K562 (cell line): ENCODE measurements around the gene RBPJL. TPM values are rescaled to one million over a fixed set of nuclear protein-coding genes. Genes with fewer than 3 reads are reported as not detected.

ENCODE experiments used
- ATAC-seq: fragments of 200-7000 bp; cut with Tn5 transposase; 3 replicates; pipeline ENCODE4 v1.9.1; 2020; ENCODE audit warnings: moderate library complexity
- BruUV-seq: library from RNA; stranded (reverse); fragments of 400-500 nt; replicated peaks from 2 replicates; lab custom pipeline; 2021; lab: Mats Ljungman, UMichigan
- CTCF ChIA-PET: fragments of 300-600 bp; formaldehyde crosslinking; extraction: SDS; loops from one replicate; lab custom pipeline; 2021; ENCODE audit warnings: low intra/inter-chr PET ratio; lab: Yijun Ruan, JAX
- POLR2A ChIA-PET: fragments of 300-600, 350-650 bp; sonication (Branson Sonifier 250); formaldehyde crosslinking; extraction: SDS; loops from one replicate; lab custom pipeline; 2021; ENCODE audit warnings: antibody characterized with exemption, inconsistent platforms; lab: Yijun Ruan, JAX
- DNase-seq, 4 experiments: peaks; one replicate each; pipeline versions ENCODE4 v3.0.0 to v3.0.0-alpha.2; 2011 to 2018; ENCODE audit warnings: low spot score in 3 of 4, mixed read lengths in 3 of 4; ENCODE audit errors: extremely low read depth in 1 of 4
- FAIRE-seq: peaks from 2 replicates; lab custom pipeline; 2011; peaks lifted over from hg19 to GRCh38; lab: Jason Lieb, UNC
- H2AFZ ChIP-seq: 2 replicates; pipeline ENCODE4 v1.6.0; 2011; ENCODE audit warnings: low read depth, low read length, control low read depth, inconsistent platforms
- H3K27ac ChIP-seq: fragments of 200-600 bp; 3 replicates; pipeline ENCODE4 v1.8.0; 2011; ENCODE audit warnings: low read depth, mild to moderate bottlenecking, control low read depth, inconsistent platforms, low read length, moderate library complexity, mixed read lengths; ENCODE audit errors: extremely low read depth
- H3K27me3 ChIP-seq, 2 experiments: fragments of 300-600 bp in 1 of 2; 2 replicates in 1 of 2; 3 replicates in 1 of 2; pipeline versions ENCODE4 v1.6.0 to v1.8.0; 2011; ENCODE audit warnings: inconsistent platforms in 2 of 2, low read length in 2 of 2, mild to moderate bottlenecking in 1 of 2, mixed read lengths in 1 of 2, moderate library complexity in 1 of 2; ENCODE audit not compliant: control insufficient read depth in 2 of 2, insufficient read depth in 2 of 2
- H3K36me3 ChIP-seq: fragments of 300-600 bp; 3 replicates; pipeline ENCODE4 v1.8.0; 2011; ENCODE audit warnings: mild to moderate bottlenecking, low read length, inconsistent platforms; ENCODE audit not compliant: control insufficient read depth, insufficient read depth
- H3K4me1 ChIP-seq, 2 experiments: fragments of 200-600 bp in 1 of 2; replicated peaks in 1 of 2; 2 replicates in 1 of 2; 3 replicates in 1 of 2; pipeline versions ENCODE4 v1.5.1 to v1.8.0; 2011; ENCODE audit warnings: inconsistent platforms in 2 of 2, low read length in 2 of 2, mild to moderate bottlenecking in 1 of 2, mixed read lengths in 1 of 2, moderate library complexity in 1 of 2; ENCODE audit not compliant: control insufficient read depth in 2 of 2, insufficient read depth in 2 of 2
- H3K4me2 ChIP-seq: 2 replicates; pipeline ENCODE4 v1.6.1; 2011; ENCODE audit warnings: low read length, control low read depth, inconsistent platforms, mixed read lengths; ENCODE audit not compliant: insufficient read depth
- H3K4me3 ChIP-seq: fragments of 200-600 bp; sonication (generic), shearing (Covaris generic); 2 replicates; pipeline ENCODE4 v1.5.1; 2016; ENCODE audit warnings: control low read depth, inconsistent platforms
- H3K79me2 ChIP-seq: fragments of 200-600 bp; 3 replicates; pipeline ENCODE4 v1.8.0; 2011; ENCODE audit warnings: low read length, inconsistent platforms; ENCODE audit not compliant: control insufficient read depth, insufficient read depth
- H3K9ac ChIP-seq, 2 experiments: 2 replicates each; pipeline versions ENCODE4 v1.6.0 to v1.6.1; 2011; ENCODE audit warnings: low read depth in 2 of 2, low read length in 2 of 2, control low read depth in 1 of 2, inconsistent platforms in 1 of 2, mild to moderate bottlenecking in 1 of 2, mixed read lengths in 1 of 2; ENCODE audit not compliant: insufficient read depth in 1 of 2
- H3K9me1 ChIP-seq: one replicate; pipeline ENCODE4 v1.6.0; 2011; ENCODE audit warnings: inconsistent platforms, mild to moderate bottlenecking, low read length, moderate library complexity; ENCODE audit not compliant: control insufficient read depth, insufficient read depth
- H3K9me3 ChIP-seq: replicated peaks from 2 replicates; pipeline ENCODE4 v1.5.1; 2011; ENCODE audit warnings: low read depth, low read length, inconsistent platforms; ENCODE audit not compliant: control insufficient read depth, insufficient read depth
- H4K20me1 ChIP-seq: replicated peaks from 2 replicates; pipeline ENCODE4 v1.6.1; 2011; ENCODE audit warnings: low read length, inconsistent platforms, mixed read lengths; ENCODE audit not compliant: control insufficient read depth, insufficient read depth
- STAT5B ChIP-seq: fragments of 250-450 bp; sonication (Bioruptor Pico); IDR thresholded peaks from 2 replicates; pipeline ENCODE4 v1.8.0; 2021; ENCODE audit warnings: mild to moderate bottlenecking, inconsistent platforms
- TSHZ1 ChIP-seq: fragments of 250-450 bp; sonication (Bioruptor Pico); IDR thresholded peaks from 2 replicates; pipeline ENCODE4 v1.4.0; 2020; ENCODE audit warnings: mild to moderate bottlenecking, moderate library complexity
- ZBTB8A ChIP-seq: fragments of 450-650 bp; IDR thresholded peaks from 2 replicates; pipeline ENCODE4 v1.6.1; 2018; ENCODE audit warnings: mild to moderate bottlenecking, moderate library complexity; ENCODE audit not compliant: partially characterized antibody
- WGBS: fragments of 100-300 bp; shearing (Covaris generic); methylation state at CpG from one replicate; pipeline ENCODE4 v1.1.6; 2016; ENCODE audit warnings: low coverage, mixed read lengths; ENCODE audit not compliant: insufficient coverage; ENCODE audit errors: missing lambda C conversion rate; 5-methylcytosine and 5-hydroxymethylcytosine counted together
- in situ Hi-C: fragments of 300-500 bp; cut with MboI; formaldehyde crosslinking; loops from 4 replicates; pipeline ENCODE4 v1.15.0; 2018; ENCODE audit warnings: inconsistent platforms, mixed read lengths
- intact Hi-C: fragments of 100-400 bp; cut with micrococcal nuclease; formaldehyde crosslinking; loops from 2 replicates; pipeline ENCODE4 v1.14.2; 2022
- polyA plus RNA-seq, 8 experiments: library from polyadenylated mRNA; depleted of rRNA in 4 of 8; stranded (reverse) in 5 of 8; unstranded in 3 of 8; fragments of >200 nt; fragmentation: Nextera tagmentation in 2 of 8; fragmentation: Illumina TruSeq in 1 of 8; extraction: Ambion mirVana in 2 of 8; extraction: Trizol in 1 of 8; gene quantifications; 2 replicates each; pipeline versions ENCODE4 v1.2.1 to v1.2.3, GENCODE V29; 2011 to 2014; ENCODE audit warnings: inconsistent platforms in 1 of 8, missing spikeins in 1 of 8
- total RNA-seq, 7 experiments: library from RNA; depleted of rRNA in 6 of 7; stranded (reverse); fragments of >200 nt in 6 of 7; fragmentation: Illumina TruSeq in 2 of 7; extraction: Trizol in 2 of 7; gene quantifications; 2 replicates each; pipeline versions ENCODE4 v1.2.1 to v1.2.3, GENCODE V29; 2011 to 2021; ENCODE audit warnings: low replicate concordance in 1 of 7

RBPJL gene
- total and polyA plus RNA-seq, 9 of the 15 experiments (the other 6 are each of a cell fraction or from before 2014, with no cell fraction given), result not detected

- POLR2A ChIA-PET, result interaction anchor here (0.8 to 1.3 kb wide), 3 partner anchors 10 to 17 kb away, joined by 3 to 4 read pairs (median 3); no protein-coding TSS in a partner anchor
- Histone ChIP-seq H3K27ac (no peak overlapping the region), H3K9ac (no peak overlapping the region), H3K9me3 (no peaks in the 10 kb centered on the region), H4K20me1 (no peaks in the 10 kb centered on the region; the same call in 1 of the 2 replicates), H3K36me3 (no peaks in the 10 kb centered on the region), H3K4me3 (no peak overlapping the region), H3K79me2 (no peaks in the 10 kb centered on the region), H3K4me1 (no peaks in the 10 kb centered on the region), H3K27me3 (peaks cover 6% of the 10 kb centered on the region in 2 experiments), H2AFZ (no peak overlapping the region), H3K4me2 (no peak overlapping the region), H3K9me1 (no peaks in the 10 kb centered on the region)
- intact Hi-C loops (no loop called here), in situ Hi-C loops (no loop called here)
- no peak for TF ChIP-seq ZBTB8A
- no peak for TF ChIP-seq STAT5B
- no peak for TF ChIP-seq TSHZ1 (CRISPR knock-in tag)
- no peak for ATAC-seq
- CTCF ChIA-PET, result no interaction called here
- no peak for FAIRE-seq
- no TSS peak for BruUV-seq
- DNase-seq, result no peak
- WGBS, result 0% methylated on average over 3 of the region's 3 CpGs
These were observed 37.6 kb upstream of the RBPJL start for GRCh38 chr20:45269056-45269455.
